NCI-H1417 treated with DMSO at 0.1 percent for 48 hours (cell line): ENCODE data around the gene FAM83B.
"Not testable (repeated sequence)": the region's sequence is repeated elsewhere in the genome, so short reads cannot be mapped to it uniquely, and the experiment has no call there.

Source experiments
- DNase-seq: peaks from one replicate; lab custom pipeline; 2025; lab: John Stamatoyannopoulos, UW

The FAM83B gene, protein sequence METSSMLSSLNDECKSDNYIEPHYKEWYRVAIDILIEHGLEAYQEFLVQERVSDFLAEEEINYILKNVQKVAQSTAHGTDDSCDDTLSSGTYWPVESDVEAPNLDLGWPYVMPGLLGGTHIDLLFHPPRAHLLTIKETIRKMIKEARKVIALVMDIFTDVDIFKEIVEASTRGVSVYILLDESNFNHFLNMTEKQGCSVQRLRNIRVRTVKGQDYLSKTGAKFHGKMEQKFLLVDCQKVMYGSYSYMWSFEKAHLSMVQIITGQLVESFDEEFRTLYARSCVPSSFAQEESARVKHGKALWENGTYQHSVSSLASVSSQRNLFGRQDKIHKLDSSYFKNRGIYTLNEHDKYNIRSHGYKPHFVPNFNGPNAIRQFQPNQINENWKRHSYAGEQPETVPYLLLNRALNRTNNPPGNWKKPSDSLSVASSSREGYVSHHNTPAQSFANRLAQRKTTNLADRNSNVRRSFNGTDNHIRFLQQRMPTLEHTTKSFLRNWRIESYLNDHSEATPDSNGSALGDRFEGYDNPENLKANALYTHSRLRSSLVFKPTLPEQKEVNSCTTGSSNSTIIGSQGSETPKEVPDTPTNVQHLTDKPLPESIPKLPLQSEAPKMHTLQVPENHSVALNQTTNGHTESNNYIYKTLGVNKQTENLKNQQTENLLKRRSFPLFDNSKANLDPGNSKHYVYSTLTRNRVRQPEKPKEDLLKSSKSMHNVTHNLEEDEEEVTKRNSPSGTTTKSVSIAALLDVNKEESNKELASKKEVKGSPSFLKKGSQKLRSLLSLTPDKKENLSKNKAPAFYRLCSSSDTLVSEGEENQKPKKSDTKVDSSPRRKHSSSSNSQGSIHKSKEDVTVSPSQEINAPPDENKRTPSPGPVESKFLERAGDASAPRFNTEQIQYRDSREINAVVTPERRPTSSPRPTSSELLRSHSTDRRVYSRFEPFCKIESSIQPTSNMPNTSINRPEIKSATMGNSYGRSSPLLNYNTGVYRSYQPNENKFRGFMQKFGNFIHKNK

GRCh38 chr6:54846243-54846856, at the start of gene FAM83B:
TSS of gene FAM83B (plus strand) at chr6:54846771. CDS start at chr6:54870247, 23,476 bp downstream.
- DNase-seq, result no peak

- not testable (repeated sequence) for DNase-seq
Observed at GRCh38 chr6:54796918-54797317, 49.7 kb upstream of the FAM83B start.

GRCh38 chr6:54800050-54800600, 46.4 kb upstream of the FAM83B start:
- no peak for DNase-seq

GRCh38 chr6:54801244-54801643, 45.3 kb upstream of the FAM83B start:
- DNase-seq, result no peak

- DNase-seq, result no peak
Observed at GRCh38 chr6:54801669-54802068, 44.9 kb upstream of the FAM83B start.

DNA sequence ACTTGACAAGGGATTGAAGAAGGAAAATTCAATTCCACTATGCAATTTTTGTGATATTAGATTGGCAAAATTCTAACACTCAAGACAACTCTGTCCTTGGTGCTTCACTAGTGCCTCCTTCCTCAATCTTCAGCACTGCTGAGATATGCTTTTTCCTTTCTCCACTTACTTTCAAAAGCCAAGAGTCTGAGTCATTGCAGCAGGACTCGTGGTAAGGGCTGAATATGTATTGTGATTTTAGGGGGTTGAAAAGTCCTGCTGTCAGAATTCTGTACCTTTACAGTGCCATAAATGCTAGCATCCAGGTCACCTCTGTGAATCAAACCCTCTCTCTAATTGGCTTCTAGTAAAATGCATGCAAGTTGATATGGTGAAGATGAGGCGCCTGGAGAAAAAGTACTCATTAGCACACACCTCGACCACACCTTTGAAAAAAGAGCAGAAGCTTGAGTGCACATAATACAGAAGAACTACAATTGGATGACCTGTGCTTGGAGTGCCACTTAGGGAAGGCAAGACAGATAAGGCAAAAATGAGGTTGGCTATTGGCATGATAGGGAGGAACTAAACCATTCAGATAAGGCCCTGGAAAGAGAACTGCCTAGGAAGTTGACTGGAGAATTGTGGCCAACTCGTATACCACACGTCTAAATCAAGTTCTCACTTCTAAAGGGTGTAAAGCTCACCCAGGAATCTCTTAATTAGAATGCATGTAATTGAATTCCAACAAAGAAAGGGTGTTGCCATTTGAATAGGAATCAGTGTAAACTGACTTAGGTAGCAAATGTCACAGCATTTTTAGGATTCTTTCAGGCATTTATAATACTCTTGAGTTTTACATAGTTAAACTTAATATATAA, 43.6 kb upstream of the FAM83B start:
- no peak for DNase-seq

GRCh38 chr6:54805077-54805476, 41.5 kb upstream of the FAM83B start:
- DNase-seq, result no peak

GRCh38 chr6:54810147-54810546, 36.4 kb upstream of the FAM83B start:
- no peak for DNase-seq

- DNase-seq, result peak; percentile 47
Observed at GRCh38 chr6:54813892-54814291, 32.7 kb upstream of the FAM83B start.

- no peak for DNase-seq
Observed at GRCh38 chr6:54817236-54817635, 29.3 kb upstream of the FAM83B start.

- no peak for DNase-seq
Observed at GRCh38 chr6:54817834-54818233, 28.7 kb upstream of the FAM83B start.

- not testable (repeated sequence) for DNase-seq
Observed at GRCh38 chr6:54824225-54824624, 22.3 kb upstream of the FAM83B start.

DNA sequence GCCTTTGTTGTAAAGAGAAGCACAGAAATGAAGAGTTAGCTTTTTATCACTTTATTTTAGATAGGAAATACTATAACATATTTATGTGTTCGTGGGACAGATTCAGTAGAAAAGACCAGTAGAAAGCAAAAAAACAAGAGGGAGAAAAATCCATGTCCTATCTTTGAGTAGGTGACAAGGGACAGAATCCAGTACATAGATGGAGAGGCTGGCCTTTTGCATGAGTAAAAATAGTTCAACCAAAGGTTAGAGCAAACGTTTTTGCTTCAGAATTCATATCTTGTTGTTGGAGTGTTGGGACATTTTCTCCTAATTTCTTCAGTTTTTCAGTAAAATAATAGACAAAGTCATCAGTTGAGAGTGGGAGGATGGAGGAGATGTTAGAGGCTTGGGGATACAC, 19.6 kb upstream of the FAM83B start:
- DNase-seq, result no peak

DNA sequence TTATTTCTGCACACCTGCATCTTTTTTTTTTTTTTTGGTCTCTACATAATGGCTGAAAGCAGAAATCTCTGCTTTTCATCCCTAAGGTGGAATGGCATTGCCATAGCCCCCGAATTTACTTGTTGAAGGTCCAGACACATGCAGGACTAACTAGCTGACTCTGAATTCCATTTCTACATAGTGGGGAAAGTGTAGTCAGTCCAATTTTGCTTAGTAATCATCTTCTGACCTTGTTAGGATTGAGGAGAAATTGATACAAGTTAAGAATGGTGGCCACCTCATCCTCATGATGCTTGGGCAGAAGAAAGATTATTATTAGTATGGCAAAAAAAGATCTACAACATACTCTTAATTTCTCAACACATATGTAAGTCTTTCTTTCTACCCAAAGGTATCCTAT, 16.4 kb upstream of the FAM83B start:
- no peak for DNase-seq

GRCh38 chr6:54835176-54835575, 11.4 kb upstream of the FAM83B start:
- no peak for DNase-seq

GRCh38 chr6:54846857-54847674, 495 bp downstream of the FAM83B start:
- no peak for DNase-seq

GRCh38 chr6:54847799-54848597, 1.4 kb downstream of the FAM83B start:
- DNase-seq, result no peak

DNA sequence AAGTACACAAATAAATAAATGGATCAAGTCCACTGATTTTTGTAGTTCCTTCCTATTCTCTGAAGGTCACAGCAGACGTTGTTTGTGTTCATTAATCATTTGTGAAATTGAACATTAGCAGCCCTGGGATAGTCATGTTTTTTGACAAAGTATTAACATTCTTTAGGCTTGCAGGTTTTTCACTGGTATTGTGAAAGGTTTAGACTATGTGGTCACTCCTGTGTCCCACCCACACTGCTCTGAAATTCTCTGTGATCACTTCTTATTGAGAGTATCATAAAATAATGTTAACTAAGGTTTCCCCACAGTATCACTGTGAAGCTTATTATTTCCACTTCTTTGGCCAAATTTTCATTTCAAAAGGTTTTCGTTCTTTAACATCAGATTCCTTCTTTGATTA, 3.5 kb downstream of the FAM83B start:
- DNase-seq, result no peak

DNA sequence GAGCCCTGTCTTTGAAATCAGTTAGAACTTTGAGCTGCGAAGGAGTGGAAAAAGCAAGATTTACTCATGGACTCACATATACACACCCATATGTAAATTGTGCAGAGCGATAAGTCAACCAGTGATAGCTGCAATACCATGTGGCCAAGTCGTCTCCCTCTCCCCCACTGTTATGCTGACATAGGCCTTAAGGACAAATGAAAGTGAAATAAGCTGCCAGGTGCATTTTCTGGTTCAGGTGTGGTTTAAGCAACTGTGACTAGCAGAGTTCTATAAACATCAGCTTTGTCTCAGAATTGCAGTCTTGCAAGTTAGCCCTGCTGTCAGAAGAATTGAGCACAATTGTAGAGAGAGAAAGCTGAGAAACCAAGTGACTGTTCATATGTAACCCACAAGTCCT, 9.6 kb downstream of the FAM83B start:
- no peak for DNase-seq
